ENCODE measurements around the gene LY9. TPM values are rescaled to one million over a fixed set of nuclear protein-coding genes. Genes with fewer than 3 reads are reported as not detected.

The LY9 gene
- total RNA-seq, 1 donor: not detected

DNA sequence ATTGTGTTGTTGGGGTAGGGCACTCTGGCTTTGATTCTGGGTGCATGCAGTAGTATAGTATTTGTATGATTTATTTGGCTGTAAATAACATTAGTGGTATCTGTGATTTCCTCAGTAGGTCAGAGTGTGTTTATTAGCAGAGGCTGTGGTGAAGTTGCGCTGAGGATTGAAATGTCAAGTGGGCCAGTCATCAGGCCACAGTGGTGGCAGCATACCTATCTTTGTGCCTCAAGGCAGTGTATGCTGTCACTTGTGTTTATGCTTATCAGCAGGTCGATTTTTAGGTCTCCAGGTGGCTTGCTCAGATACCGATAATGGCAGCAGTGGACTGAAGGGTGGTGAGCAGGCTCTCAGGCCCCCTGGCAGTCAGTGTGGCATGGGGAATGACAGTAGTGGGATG is 11.3 kb downstream of the LY9 start:
- H3K4me3 ChIP-seq (ENCODE audit: low read depth, low read length): no peak overlapping the region
- DNase-seq (ENCODE audit: low read depth): no peak
- TF ChIP-seq, protein P1, sequence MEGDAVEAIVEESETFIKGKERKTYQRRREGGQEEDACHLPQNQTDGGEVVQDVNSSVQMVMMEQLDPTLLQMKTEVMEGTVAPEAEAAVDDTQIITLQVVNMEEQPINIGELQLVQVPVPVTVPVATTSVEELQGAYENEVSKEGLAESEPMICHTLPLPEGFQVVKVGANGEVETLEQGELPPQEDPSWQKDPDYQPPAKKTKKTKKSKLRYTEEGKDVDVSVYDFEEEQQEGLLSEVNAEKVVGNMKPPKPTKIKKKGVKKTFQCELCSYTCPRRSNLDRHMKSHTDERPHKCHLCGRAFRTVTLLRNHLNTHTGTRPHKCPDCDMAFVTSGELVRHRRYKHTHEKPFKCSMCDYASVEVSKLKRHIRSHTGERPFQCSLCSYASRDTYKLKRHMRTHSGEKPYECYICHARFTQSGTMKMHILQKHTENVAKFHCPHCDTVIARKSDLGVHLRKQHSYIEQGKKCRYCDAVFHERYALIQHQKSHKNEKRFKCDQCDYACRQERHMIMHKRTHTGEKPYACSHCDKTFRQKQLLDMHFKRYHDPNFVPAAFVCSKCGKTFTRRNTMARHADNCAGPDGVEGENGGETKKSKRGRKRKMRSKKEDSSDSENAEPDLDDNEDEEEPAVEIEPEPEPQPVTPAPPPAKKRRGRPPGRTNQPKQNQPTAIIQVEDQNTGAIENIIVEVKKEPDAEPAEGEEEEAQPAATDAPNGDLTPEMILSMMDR (IDR thresholded peaks at IDR 0.05; ENCODE audit: insufficient read depth, low read length): no peak

DNA sequence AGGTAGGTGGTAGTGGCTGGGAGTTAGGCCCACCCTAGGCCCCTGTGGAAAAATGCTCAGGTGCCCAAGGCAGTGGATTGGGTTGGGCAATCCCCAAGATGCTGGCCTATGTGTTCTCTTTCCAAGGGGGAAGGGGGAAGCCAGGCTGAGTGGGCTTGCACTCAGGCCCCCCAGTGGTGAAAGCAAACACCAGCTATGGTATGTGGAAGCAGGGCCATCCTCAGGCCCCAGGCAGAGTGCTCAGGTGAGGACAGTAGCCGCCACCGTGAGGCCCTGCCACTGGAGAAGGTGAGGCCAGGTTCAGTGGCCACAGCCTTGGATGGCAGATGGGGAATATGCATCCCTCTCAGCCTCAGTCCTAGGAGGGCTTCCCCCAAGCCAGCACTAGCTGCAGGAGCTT is 11.8 kb downstream of the LY9 start:
- no peak overlapping the region for H3K4me3 ChIP-seq (ENCODE audit: low read depth, low read length)
- TF ChIP-seq, protein P1 (IDR thresholded peaks at IDR 0.05; ENCODE audit: insufficient read depth, low read length): no peak

DNA sequence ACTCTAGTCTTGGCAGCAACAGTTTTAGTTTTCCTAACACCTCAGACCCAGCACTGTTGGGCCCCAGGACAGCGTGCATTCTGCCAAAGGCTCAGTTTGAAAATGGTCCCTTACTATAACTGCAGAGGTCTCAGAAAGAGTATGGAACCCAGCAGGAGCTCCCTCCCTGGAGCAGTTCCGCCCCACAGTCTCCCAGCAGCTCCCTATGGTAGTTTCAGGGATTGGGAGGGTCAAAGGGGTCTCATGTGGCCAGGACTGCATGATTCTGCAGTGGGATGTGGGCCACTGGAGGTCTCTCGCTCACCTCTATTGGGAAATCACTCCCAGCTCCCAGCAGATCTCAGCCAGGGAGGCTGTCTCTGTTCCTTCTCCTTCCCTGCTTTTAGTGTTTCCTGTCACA is 12.3 kb downstream of the LY9 start:
- no peak for DNase-seq (ENCODE audit: low read depth)
- no peak overlapping the region for H3K4me3 ChIP-seq (ENCODE audit: low read depth, low read length)
- TF ChIP-seq, protein P1 (IDR thresholded peaks at IDR 0.05; ENCODE audit: insufficient read depth, low read length): no peak

More for the DNA sequence above, 11.8 kb downstream of the LY9 start:
- no peak for DNase-seq (ENCODE audit: low read depth)

DNA sequence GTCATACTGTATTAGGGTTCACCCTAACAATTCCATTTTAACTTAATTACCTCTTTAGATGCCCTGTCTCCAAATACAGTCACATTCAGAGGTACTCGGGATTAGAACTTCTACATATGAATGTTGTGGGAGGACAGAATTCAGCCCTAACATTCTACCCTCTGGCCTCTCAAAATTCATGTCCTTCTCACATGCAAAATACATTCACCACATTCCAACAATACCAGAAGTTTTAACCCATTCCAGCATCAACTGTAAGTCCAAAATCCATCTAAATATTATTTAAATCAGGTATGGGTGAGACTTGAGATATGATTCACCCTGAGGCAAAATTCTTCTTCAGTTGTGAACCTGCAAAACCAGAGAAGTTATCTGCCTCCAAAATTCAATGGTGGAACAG is 14.5 kb downstream of the LY9 start:
- no peak overlapping the region for H3K4me3 ChIP-seq (ENCODE audit: low read depth, low read length)
- TF ChIP-seq, protein P1 (IDR thresholded peaks at IDR 0.05; ENCODE audit: insufficient read depth, low read length): no peak
- DNase-seq (ENCODE audit: low read depth): no peak

DNA sequence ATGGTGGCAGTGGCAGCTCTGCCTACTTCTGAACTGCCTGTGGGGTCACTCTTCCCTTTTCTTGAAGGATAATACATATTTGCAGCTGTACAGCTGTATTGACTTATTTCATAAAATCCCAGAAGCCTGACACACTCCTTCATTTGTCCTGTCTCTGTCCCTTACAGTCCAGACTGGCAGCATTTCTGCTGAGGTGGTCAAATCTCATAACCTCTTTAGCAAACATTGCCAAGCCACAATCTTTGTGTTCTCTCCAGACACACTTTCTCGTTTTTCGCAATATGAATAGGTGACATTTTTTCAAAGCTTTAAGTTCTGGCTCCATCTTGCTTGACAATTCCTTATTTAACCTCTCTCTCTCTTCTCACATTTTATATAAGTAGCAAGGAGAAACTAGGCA is 15.2 kb downstream of the LY9 start:
- DNase-seq (ENCODE audit: low read depth): no peak
- H3K4me3 ChIP-seq (ENCODE audit: low read depth, low read length): no peak overlapping the region
- TF ChIP-seq, protein P1 (IDR thresholded peaks at IDR 0.05; ENCODE audit: insufficient read depth, low read length): no peak

DNA sequence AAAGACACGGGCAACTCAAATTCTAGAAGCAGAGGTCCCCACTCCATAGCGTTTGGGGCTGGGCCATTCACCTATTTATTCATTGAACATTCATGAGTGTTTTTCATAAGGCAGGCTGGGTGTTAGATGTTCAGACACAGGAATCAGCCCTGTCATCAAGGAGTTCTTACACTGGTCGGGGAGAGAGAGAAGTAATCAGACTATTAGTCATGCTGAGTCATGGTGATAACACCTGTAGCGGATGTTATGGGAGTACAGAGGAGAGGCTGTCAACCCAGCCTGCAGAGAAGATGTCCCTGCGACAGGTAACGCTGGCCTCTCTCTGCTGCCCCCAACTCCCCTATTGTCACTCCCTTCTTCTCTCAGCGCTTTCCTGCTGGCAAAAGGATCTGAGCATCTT is 17.2 kb downstream of the LY9 start:
- DNase-seq (ENCODE audit: low read depth): no peak
- TF ChIP-seq, protein P1 (IDR thresholded peaks at IDR 0.05; ENCODE audit: insufficient read depth, low read length): no peak
- H3K4me3 ChIP-seq (ENCODE audit: low read depth, low read length): no peak overlapping the region

DNA sequence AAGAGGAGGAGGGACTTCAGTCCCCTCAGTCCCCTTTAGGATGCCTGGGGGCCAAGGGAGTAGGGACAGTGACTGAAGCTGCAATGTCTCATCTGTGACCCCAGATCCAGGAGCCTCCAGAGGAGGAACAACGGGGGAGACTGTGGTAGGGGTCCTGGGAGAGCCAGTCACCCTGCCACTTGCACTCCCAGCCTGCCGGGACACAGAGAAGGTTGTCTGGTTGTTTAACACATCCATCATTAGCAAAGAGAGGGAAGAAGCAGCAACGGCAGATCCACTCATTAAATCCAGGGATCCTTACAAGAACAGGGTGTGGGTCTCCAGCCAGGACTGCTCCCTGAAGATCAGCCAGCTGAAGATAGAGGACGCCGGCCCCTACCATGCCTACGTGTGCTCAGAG is 18.3 kb downstream of the LY9 start:
- TF ChIP-seq, protein P1 (IDR thresholded peaks at IDR 0.05; ENCODE audit: insufficient read depth, low read length): no peak
- no peak overlapping the region for H3K4me3 ChIP-seq (ENCODE audit: low read depth, low read length)
- no peak for DNase-seq (ENCODE audit: low read depth)

Measured in fibroblast of the aortic adventitia (primary cell).